ENCODE results near the gene BIRC5. TPM values are rescaled to one million over a fixed set of nuclear protein-coding genes. Genes with fewer than 3 reads are reported as not detected.

The BIRC5 gene

Small RNA genes within 50 kb of the gene (small RNA-seq; reads per million reads assigned to genes)
- not detected for gene AC087645.1

Measured in skeletal muscle satellite cell (primary cell).